Retina (tissue), 1 donor: Measurements from ENCODE around the gene ARHGEF17.
A peak's percentile ranks its signal among the peaks of the same experiment; 100 is the strongest.

Experiments used
- DNase-seq: peaks from one replicate; pipeline ENCODE4 v3.0.0-alpha.2; 2016

The ARHGEF17 gene

GRCh38 chr11:73384872-73385689 is 77.0 kb downstream of the ARHGEF17 start:
- DNase-seq: peak; percentile 45

GRCh38 chr11:73386016-73386415 is 77.9 kb downstream of the ARHGEF17 start:
- no peak for DNase-seq

GRCh38 chr11:73386546-73386945 is 78.5 kb downstream of the ARHGEF17 start:
- no peak for DNase-seq

GRCh38 chr11:73387594-73388264 is 79.7 kb downstream of the ARHGEF17 start:
- peak; percentile 72 for DNase-seq

- peak; percentile 50 for DNase-seq
Observed at GRCh38 chr11:73388265-73389133, 80.4 kb downstream of the ARHGEF17 start.

- no peak for DNase-seq
Observed at GRCh38 chr11:73389134-73389525, 81.1 kb downstream of the ARHGEF17 start.

- DNase-seq: peak; percentile 9
Observed at GRCh38 chr11:73389916-73390315, 81.8 kb downstream of the ARHGEF17 start.

- DNase-seq: no peak
Observed at GRCh38 chr11:73390601-73391565, 82.8 kb downstream of the ARHGEF17 start.

GRCh38 chr11:73391665-73392064 is 83.6 kb downstream of the ARHGEF17 start:
- DNase-seq: no peak

GRCh38 chr11:73392108-73393010 is 84.3 kb downstream of the ARHGEF17 start:
- DNase-seq: peak; percentile 6

GRCh38 chr11:73393011-73393380 is 84.9 kb downstream of the ARHGEF17 start:
- DNase-seq: no peak

GRCh38 chr11:73393479-73394415 is 85.7 kb downstream of the ARHGEF17 start:
- DNase-seq: peak; percentile 88

GRCh38 chr11:73394416-73395296 is 86.6 kb downstream of the ARHGEF17 start:
- DNase-seq: peak; percentile 2

- peak; percentile 33 for DNase-seq
Observed at GRCh38 chr11:73395297-73396208, 87.5 kb downstream of the ARHGEF17 start.

GRCh38 chr11:73396251-73396930 is 88.3 kb downstream of the ARHGEF17 start:
- DNase-seq: no peak

- DNase-seq: no peak
Observed at GRCh38 chr11:73396985-73397384, 88.9 kb downstream of the ARHGEF17 start.
